Measurements from ENCODE around the gene PHACTR3.

The PHACTR3 gene

GRCh38 chr20:59748619-59749191, 144.4 kb downstream of the PHACTR3 start:
- Histone ChIP-seq H4K8ac (ENCODE audit: low read depth, low read length) (no peak overlapping the region), H3K14ac (ENCODE audit: low read length) (no peak overlapping the region), H4K12ac (ENCODE audit: low read depth, low read length) (no peak overlapping the region), H3K4me1 (ENCODE audit: control insufficient read depth in 1 of 2, insufficient read depth in 2 of 2, low read length in 2 of 2) (no peaks in the 10 kb centered on the region), H3K18ac (ENCODE audit: low read length) (no peak overlapping the region), H3K79me1 (ENCODE audit: low read length) (no peaks in the 10 kb centered on the region), H3K79me2 (ENCODE audit: control insufficient read depth, insufficient read depth, low read length, poor library complexity) (no peaks in the 10 kb centered on the region), H3K27me3 (ENCODE audit: insufficient read depth, low read length) (no peaks in the 10 kb centered on the region), H3K23ac (ENCODE audit: low read length) (no peak overlapping the region), H3K4me3 (ENCODE audit: low read depth, low read length) (no peak overlapping the region), H2AK5ac (ENCODE audit: low read length) (no peak overlapping the region), H3K9ac (ENCODE audit: low read length) (no peak overlapping the region), H2BK5ac (ENCODE audit: low read depth, low read length, poor library complexity) (no peak overlapping the region), H3K27ac (ENCODE audit: low read depth, low read length) (no peak overlapping the region), H3K36me3 (ENCODE audit: control insufficient read depth in 1 of 2, insufficient read depth in 2 of 2, low read length in 2 of 2) (no peaks in the 10 kb centered on the region), H2AFZ (ENCODE audit: insufficient read depth, low read length, poor library complexity) (no peak overlapping the region), H4K91ac (ENCODE audit: low read depth, low read length) (no peak overlapping the region), H3K4ac (ENCODE audit: low read depth, low read length) (no peak overlapping the region), H3K4me2 (ENCODE audit: low read length) (no peak overlapping the region), H3K9me3 (ENCODE audit: insufficient read depth, low read depth, low read length) (peaks cover 8% of the 10 kb centered on the region), H2BK120ac (ENCODE audit: insufficient read depth, low read length, poor library complexity) (no peak overlapping the region), H2BK12ac (ENCODE audit: low read length) (no peak overlapping the region)
- no CpG with 5 or more reads among the region's 14 CpGs for WGBS (ENCODE audit: extremely low coverage, insufficient coverage, insufficient read length)
- no peak for DNase-seq

GRCh38 chr20:59749301-59749700, 145.0 kb downstream of the PHACTR3 start:
- no peaks in the 10 kb centered on the region for H3K27me3 ChIP-seq (ENCODE audit: insufficient read depth, low read length)
- H4K91ac ChIP-seq (ENCODE audit: low read depth, low read length): no peak overlapping the region
- no peak overlapping the region for H3K4me3 ChIP-seq (ENCODE audit: low read depth, low read length)
- H3K79me1 ChIP-seq (ENCODE audit: low read length): no peaks in the 10 kb centered on the region
- H3K9me3 ChIP-seq (ENCODE audit: insufficient read depth, low read depth, low read length): peaks cover 5% of the 10 kb centered on the region
- H2BK120ac ChIP-seq (ENCODE audit: insufficient read depth, low read length, poor library complexity): no peak overlapping the region
- no peak overlapping the region for H3K4ac ChIP-seq (ENCODE audit: low read depth, low read length)
- H3K14ac ChIP-seq (ENCODE audit: low read length): no peak overlapping the region
- H3K23ac ChIP-seq (ENCODE audit: low read length): no peak overlapping the region
- no peak overlapping the region for H2AFZ ChIP-seq (ENCODE audit: insufficient read depth, low read length, poor library complexity)
- no peak overlapping the region for H4K12ac ChIP-seq (ENCODE audit: low read depth, low read length)
- H4K8ac ChIP-seq (ENCODE audit: low read depth, low read length): no peak overlapping the region
- H3K4me2 ChIP-seq (ENCODE audit: low read length): no peak overlapping the region
- no peak overlapping the region for H3K27ac ChIP-seq (ENCODE audit: low read depth, low read length)
- no peaks in the 10 kb centered on the region for H3K4me1 ChIP-seq (ENCODE audit: control insufficient read depth in 1 of 2, insufficient read depth in 2 of 2, low read length in 2 of 2)
- no peaks in the 10 kb centered on the region for H3K36me3 ChIP-seq (ENCODE audit: control insufficient read depth in 1 of 2, insufficient read depth in 2 of 2, low read length in 2 of 2)
- no peak overlapping the region for H2BK5ac ChIP-seq (ENCODE audit: low read depth, low read length, poor library complexity)
- no peak overlapping the region for H2AK5ac ChIP-seq (ENCODE audit: low read length)
- WGBS (ENCODE audit: extremely low coverage, insufficient coverage, insufficient read length): no CpG with 5 or more reads among the region's 12 CpGs
- H3K18ac ChIP-seq (ENCODE audit: low read length): no peak overlapping the region
- no peaks in the 10 kb centered on the region for H3K79me2 ChIP-seq (ENCODE audit: control insufficient read depth, insufficient read depth, low read length, poor library complexity)
- H3K9ac ChIP-seq (ENCODE audit: low read length): no peak overlapping the region
- DNase-seq: peak in 1 of 2 donors; percentile 25
- no peak overlapping the region for H2BK12ac ChIP-seq (ENCODE audit: low read length)

GRCh38 chr20:59750209-59750840, 146.0 kb downstream of the PHACTR3 start:
- Histone ChIP-seq H3K79me2 (ENCODE audit: control insufficient read depth, insufficient read depth, low read length, poor library complexity) (no peaks in the 10 kb centered on the region), H2AFZ (ENCODE audit: insufficient read depth, low read length, poor library complexity) (no peak overlapping the region), H4K12ac (ENCODE audit: low read depth, low read length) (no peak overlapping the region), H4K91ac (ENCODE audit: low read depth, low read length) (no peak overlapping the region), H3K79me1 (ENCODE audit: low read length) (no peaks in the 10 kb centered on the region), H3K23ac (ENCODE audit: low read length) (no peak overlapping the region), H3K9ac (ENCODE audit: low read length) (no peak overlapping the region), H3K4me3 (ENCODE audit: low read depth, low read length) (no peak overlapping the region), H3K14ac (ENCODE audit: low read length) (no peak overlapping the region), H4K8ac (ENCODE audit: low read depth, low read length) (no peak overlapping the region), H2BK12ac (ENCODE audit: low read length) (no peak overlapping the region), H3K9me3 (ENCODE audit: insufficient read depth, low read depth, low read length) (peaks cover 4% of the 10 kb centered on the region), H3K4ac (ENCODE audit: low read depth, low read length) (no peak overlapping the region), H2AK5ac (ENCODE audit: low read length) (no peak overlapping the region), H2BK120ac (ENCODE audit: insufficient read depth, low read length, poor library complexity) (no peak overlapping the region), H3K27ac (ENCODE audit: low read depth, low read length) (no peak overlapping the region), H3K4me2 (ENCODE audit: low read length) (no peak overlapping the region), H3K27me3 (ENCODE audit: insufficient read depth, low read length) (no peaks in the 10 kb centered on the region), H3K18ac (ENCODE audit: low read length) (no peak overlapping the region), H2BK5ac (ENCODE audit: low read depth, low read length, poor library complexity) (no peak overlapping the region), H3K4me1 (ENCODE audit: control insufficient read depth in 1 of 2, insufficient read depth in 2 of 2, low read length in 2 of 2) (no peaks in the 10 kb centered on the region), H3K36me3 (ENCODE audit: control insufficient read depth in 1 of 2, insufficient read depth in 2 of 2, low read length in 2 of 2) (no peaks in the 10 kb centered on the region)
- no peak for DNase-seq
- WGBS (ENCODE audit: extremely low coverage, insufficient coverage, insufficient read length): no CpG with 5 or more reads among the region's 21 CpGs

GRCh38 chr20:59751075-59751711, 146.9 kb downstream of the PHACTR3 start:
- no peak overlapping the region for H2BK120ac ChIP-seq (ENCODE audit: insufficient read depth, low read length, poor library complexity)
- no peak overlapping the region for H3K27ac ChIP-seq (ENCODE audit: low read depth, low read length)
- peaks cover 1% of the 10 kb centered on the region for H3K9me3 ChIP-seq (ENCODE audit: insufficient read depth, low read depth, low read length)
- H3K14ac ChIP-seq (ENCODE audit: low read length): no peak overlapping the region
- no peak overlapping the region for H2BK5ac ChIP-seq (ENCODE audit: low read depth, low read length, poor library complexity)
- H3K4me3 ChIP-seq (ENCODE audit: low read depth, low read length): no peak overlapping the region
- no peak overlapping the region for H3K18ac ChIP-seq (ENCODE audit: low read length)
- DNase-seq: peak; percentile 52 to 68
- no peak overlapping the region for H4K8ac ChIP-seq (ENCODE audit: low read depth, low read length)
- no peaks in the 10 kb centered on the region for H3K4me1 ChIP-seq (ENCODE audit: control insufficient read depth in 1 of 2, insufficient read depth in 2 of 2, low read length in 2 of 2)
- H3K79me1 ChIP-seq (ENCODE audit: low read length): no peaks in the 10 kb centered on the region
- no peak overlapping the region for H3K4me2 ChIP-seq (ENCODE audit: low read length)
- no peak overlapping the region for H4K12ac ChIP-seq (ENCODE audit: low read depth, low read length)
- H3K27me3 ChIP-seq (ENCODE audit: insufficient read depth, low read length): no peaks in the 10 kb centered on the region
- H3K9ac ChIP-seq (ENCODE audit: low read length): no peak overlapping the region
- no peak overlapping the region for H3K4ac ChIP-seq (ENCODE audit: low read depth, low read length)
- H2BK12ac ChIP-seq (ENCODE audit: low read length): no peak overlapping the region
- H2AK5ac ChIP-seq (ENCODE audit: low read length): no peak overlapping the region
- no peaks in the 10 kb centered on the region for H3K36me3 ChIP-seq (ENCODE audit: control insufficient read depth in 1 of 2, insufficient read depth in 2 of 2, low read length in 2 of 2)
- H4K91ac ChIP-seq (ENCODE audit: low read depth, low read length): no peak overlapping the region
- WGBS (ENCODE audit: extremely low coverage, insufficient coverage, insufficient read length): no CpG with 5 or more reads among the region's 21 CpGs
- no peak overlapping the region for H2AFZ ChIP-seq (ENCODE audit: insufficient read depth, low read length, poor library complexity)
- H3K79me2 ChIP-seq (ENCODE audit: control insufficient read depth, insufficient read depth, low read length, poor library complexity): no peaks in the 10 kb centered on the region
- H3K23ac ChIP-seq (ENCODE audit: low read length): no peak overlapping the region
